ENCODE data around the gene CNGA2. TPM values are rescaled to one million over a fixed set of nuclear protein-coding genes. Genes with fewer than 3 reads are reported as not detected.

The CNGA2 gene
- total RNA-seq, 2 experiments from 2014 or later = not detected

- H3K27ac Mint-ChIP-seq = no peak overlapping the region
- Histone ChIP-seq H3K4me3 (ENCODE audit: low read length) (no peak overlapping the region), H3K36me3 (ENCODE audit: insufficient read depth, low read length) (no peaks in the 10 kb centered on the region), H3K4me1 (ENCODE audit: insufficient read depth, low read length) (no peaks in the 10 kb centered on the region), H3K27me3 (ENCODE audit: control insufficient read depth in 1 of 2, insufficient read depth in 2 of 2, low read length in 2 of 2) (no peaks in the 10 kb centered on the region), H3K27ac (ENCODE audit: low read depth in 1 of 2, low read length in 2 of 2) (no peak overlapping the region), H3K9me3 (ENCODE audit: control insufficient read depth in 1 of 2, insufficient read depth in 1 of 2, low read length in 2 of 2) (no peaks in the 10 kb centered on the region)
- no peak for TF ChIP-seq CTCF (IDR thresholded peaks at IDR 0.05)
- H3K9me3 Mint-ChIP-seq = no peaks in the 10 kb centered on the region
- intact Hi-C loops (cut with DNase I, micrococcal nuclease) = no loop called here
- no peaks in the 10 kb centered on the region for H3K27me3 Mint-ChIP-seq
- no peaks in the 10 kb centered on the region for H3K36me3 Mint-ChIP-seq (ENCODE audit: low read depth)
- no peaks in the 10 kb centered on the region for H3K4me1 Mint-ChIP-seq (ENCODE audit: low read depth)
- ATAC-seq (ENCODE audit: poor library complexity) (no peak), DNase-seq (no peak)
- ChIA-PET CTCF (no interaction called here), POLR2A (no interaction called here)
- no peak overlapping the region for H3K4me3 Mint-ChIP-seq
Observed at GRCh38 chrX:151763711-151764110, 29.2 kb downstream of the CNGA2 start.

GRCh38 chrX:151765026-151765425, 30.5 kb downstream of the CNGA2 start:
- intact Hi-C loops (cut with DNase I, micrococcal nuclease) = no loop called here
- H3K27me3 Mint-ChIP-seq = no peaks in the 10 kb centered on the region
- ChIA-PET CTCF (no interaction called here), POLR2A (no interaction called here)
- H3K4me3 Mint-ChIP-seq = no peak overlapping the region
- Histone ChIP-seq H3K4me3 (ENCODE audit: low read length) (no peak overlapping the region), H3K27ac (ENCODE audit: low read depth in 1 of 2, low read length in 2 of 2) (no peak overlapping the region), H3K36me3 (ENCODE audit: insufficient read depth, low read length) (no peaks in the 10 kb centered on the region), H3K4me1 (ENCODE audit: insufficient read depth, low read length) (no peaks in the 10 kb centered on the region), H3K27me3 (ENCODE audit: control insufficient read depth in 1 of 2, insufficient read depth in 2 of 2, low read length in 2 of 2) (no peaks in the 10 kb centered on the region), H3K9me3 (ENCODE audit: control insufficient read depth in 1 of 2, insufficient read depth in 1 of 2, low read length in 2 of 2) (no peaks in the 10 kb centered on the region)
- ATAC-seq (ENCODE audit: poor library complexity) = no peak
- H3K9me3 Mint-ChIP-seq = no peaks in the 10 kb centered on the region
- no peak overlapping the region for H3K27ac Mint-ChIP-seq
- H3K4me1 Mint-ChIP-seq (ENCODE audit: low read depth) = no peaks in the 10 kb centered on the region
- TF ChIP-seq CTCF (IDR thresholded peaks at IDR 0.05) = no peak
- DNase-seq = no peak
- H3K36me3 Mint-ChIP-seq (ENCODE audit: low read depth) = no peaks in the 10 kb centered on the region

GRCh38 chrX:151771726-151772125, 37.2 kb downstream of the CNGA2 start:
- intact Hi-C loops (cut with DNase I, micrococcal nuclease) = no loop called here
- Mint-ChIP-seq H3K4me3 (no peak overlapping the region), H3K9me3 (no peaks in the 10 kb centered on the region), H3K36me3 (ENCODE audit: low read depth) (no peaks in the 10 kb centered on the region), H3K27me3 (no peaks in the 10 kb centered on the region), H3K4me1 (ENCODE audit: low read depth) (no peaks in the 10 kb centered on the region), H3K27ac (no peak overlapping the region)
- Histone ChIP-seq H3K4me3 (ENCODE audit: low read length) (no peak overlapping the region), H3K27me3 (ENCODE audit: control insufficient read depth in 1 of 2, insufficient read depth in 2 of 2, low read length in 2 of 2) (no peaks in the 10 kb centered on the region), H3K9me3 (ENCODE audit: control insufficient read depth in 1 of 2, insufficient read depth in 1 of 2, low read length in 2 of 2) (no peaks in the 10 kb centered on the region), H3K4me1 (ENCODE audit: insufficient read depth, low read length) (no peaks in the 10 kb centered on the region), H3K36me3 (ENCODE audit: insufficient read depth, low read length) (no peaks in the 10 kb centered on the region), H3K27ac (ENCODE audit: low read depth in 1 of 2, low read length in 2 of 2) (no peak overlapping the region)
- TF ChIP-seq CTCF (IDR thresholded peaks at IDR 0.05) = no peak
- DNase-seq = no peak
- ChIA-PET POLR2A (no interaction called here), CTCF (no interaction called here)
- ATAC-seq (ENCODE audit: poor library complexity) = no peak
